ENCODE measurements around the gene EHF. TPM values are rescaled to one million over a fixed set of nuclear protein-coding genes. Genes with fewer than 3 reads are reported as not detected.

Gene EHF
- total RNA-seq, 1 donor from 2014 or later: not detected

DNA sequence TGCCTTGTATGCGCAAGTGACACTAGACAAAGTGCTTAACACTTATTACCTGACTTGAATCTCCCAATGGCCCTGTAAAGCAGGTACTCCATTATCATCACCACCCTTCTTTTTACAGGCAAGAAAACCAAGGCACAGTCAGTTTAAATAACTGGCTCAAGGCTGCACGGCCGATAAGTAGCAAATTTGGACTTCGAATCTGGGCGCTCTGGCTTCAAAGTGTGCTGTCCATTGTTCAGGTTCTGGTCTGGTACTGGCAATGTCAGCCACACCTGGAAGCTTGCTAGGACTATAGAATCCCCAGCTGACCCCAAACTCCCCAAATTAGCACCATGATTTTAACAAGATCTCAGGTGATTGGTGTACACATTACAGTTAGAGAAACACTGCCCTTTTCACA lies 19.3 kb upstream of the EHF start:
- no peak for DNase-seq (ENCODE audit: low read depth in 2 of 2)

DNA sequence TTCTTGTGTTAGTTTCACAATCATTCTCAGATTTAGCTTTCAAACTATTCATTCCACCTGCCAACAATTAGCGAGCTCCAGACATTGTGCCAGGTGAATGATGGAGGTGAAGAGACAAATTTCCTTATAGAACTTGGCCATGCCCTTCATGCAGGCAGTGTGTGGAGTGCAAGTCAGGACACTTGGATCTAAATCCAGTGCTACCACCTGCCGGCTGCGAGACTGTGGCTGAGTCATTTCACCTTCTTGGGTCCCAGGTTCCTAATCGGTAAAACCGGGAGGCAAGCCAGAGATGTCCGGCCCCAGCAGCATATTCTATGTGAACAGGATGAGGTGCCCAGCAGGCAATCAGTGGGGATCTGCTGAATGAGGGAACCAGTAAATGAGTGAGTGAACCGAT lies 18.6 kb upstream of the EHF start:
- no peak for DNase-seq (ENCODE audit: low read depth in 2 of 2)

DNA sequence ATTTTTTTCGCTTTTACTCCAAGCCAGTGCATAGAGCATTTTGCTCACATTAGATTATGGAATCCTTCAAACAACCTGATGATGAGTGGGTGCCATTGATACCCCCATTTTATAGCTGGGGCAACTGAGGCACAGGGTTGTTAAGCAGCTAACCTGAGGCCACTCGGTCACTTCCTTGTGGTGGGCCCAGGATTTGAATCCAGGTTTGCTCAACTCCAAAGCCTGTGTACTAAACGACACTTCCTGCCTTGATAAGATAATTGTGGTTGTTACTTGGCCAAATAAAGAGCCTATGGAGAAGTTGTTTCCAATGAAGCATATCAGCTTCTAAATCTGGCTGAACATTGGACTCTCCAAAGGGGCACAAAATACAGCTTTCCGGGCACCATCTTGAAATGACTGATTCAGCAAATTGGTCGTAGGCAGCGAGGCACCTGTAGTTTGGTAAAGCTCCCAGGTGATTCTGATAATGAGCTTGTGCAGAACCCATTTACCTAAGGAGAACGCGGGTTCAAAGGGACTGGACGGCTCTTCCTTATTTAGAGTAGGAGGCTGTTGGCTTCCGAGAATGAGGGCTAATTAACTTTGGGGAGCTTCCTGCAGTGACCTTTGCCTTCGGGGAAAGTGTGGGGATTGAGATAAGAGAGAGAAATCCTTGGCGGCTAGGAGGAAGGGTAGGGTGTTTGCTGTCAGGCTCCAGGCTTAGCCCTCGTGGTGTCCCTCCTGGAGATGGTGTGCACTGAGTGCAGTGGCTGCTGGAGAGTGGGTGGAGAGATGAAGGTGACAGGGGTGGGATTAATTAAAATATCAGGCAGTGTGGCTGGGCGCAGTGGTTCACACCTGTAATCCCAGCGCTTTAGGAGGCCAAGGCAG lies 17.5 kb upstream of the EHF start:
- no peak for DNase-seq (ENCODE audit: low read depth in 2 of 2)

DNA sequence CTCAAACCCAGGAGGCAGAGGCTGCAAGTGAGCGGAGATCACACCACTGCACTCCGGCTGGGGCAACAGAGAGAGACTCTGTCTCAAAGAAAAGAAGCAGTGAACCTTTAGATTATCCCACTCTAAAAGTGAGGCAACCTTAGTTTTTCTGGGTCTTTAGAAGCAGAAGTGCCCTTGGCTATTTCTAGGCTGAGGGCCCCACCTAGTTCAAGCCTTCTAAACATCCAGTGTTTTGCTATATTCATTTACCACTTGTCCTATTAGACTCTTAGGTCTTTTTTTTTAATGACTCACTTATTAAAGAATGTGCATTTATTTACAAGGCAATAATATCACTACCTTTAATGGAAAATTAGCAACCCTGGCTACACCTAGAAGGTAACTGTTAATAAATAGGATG lies 16.7 kb upstream of the EHF start:
- DNase-seq (ENCODE audit: low read depth in 2 of 2): no peak

DNA sequence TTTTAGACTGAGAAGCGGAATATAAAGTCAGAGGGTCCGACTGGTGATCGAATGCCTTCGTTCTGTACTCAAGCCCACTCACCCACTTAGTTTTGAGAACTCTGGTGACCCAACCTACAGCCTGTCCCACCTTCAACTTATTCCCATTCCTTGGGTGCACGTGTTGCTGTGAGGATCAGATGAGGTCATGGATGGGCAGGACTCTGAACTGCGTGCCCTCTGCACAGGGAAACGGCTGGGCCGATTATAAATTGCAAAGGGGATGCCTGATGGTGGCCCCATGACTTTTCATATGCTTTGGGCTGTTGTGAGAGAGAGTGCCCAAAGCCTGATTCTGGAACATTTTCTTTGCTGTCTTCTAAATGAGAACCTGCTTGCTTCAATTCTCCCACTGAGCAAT lies 16.0 kb upstream of the EHF start:
- DNase-seq (ENCODE audit: low read depth in 2 of 2): no peak

DNA sequence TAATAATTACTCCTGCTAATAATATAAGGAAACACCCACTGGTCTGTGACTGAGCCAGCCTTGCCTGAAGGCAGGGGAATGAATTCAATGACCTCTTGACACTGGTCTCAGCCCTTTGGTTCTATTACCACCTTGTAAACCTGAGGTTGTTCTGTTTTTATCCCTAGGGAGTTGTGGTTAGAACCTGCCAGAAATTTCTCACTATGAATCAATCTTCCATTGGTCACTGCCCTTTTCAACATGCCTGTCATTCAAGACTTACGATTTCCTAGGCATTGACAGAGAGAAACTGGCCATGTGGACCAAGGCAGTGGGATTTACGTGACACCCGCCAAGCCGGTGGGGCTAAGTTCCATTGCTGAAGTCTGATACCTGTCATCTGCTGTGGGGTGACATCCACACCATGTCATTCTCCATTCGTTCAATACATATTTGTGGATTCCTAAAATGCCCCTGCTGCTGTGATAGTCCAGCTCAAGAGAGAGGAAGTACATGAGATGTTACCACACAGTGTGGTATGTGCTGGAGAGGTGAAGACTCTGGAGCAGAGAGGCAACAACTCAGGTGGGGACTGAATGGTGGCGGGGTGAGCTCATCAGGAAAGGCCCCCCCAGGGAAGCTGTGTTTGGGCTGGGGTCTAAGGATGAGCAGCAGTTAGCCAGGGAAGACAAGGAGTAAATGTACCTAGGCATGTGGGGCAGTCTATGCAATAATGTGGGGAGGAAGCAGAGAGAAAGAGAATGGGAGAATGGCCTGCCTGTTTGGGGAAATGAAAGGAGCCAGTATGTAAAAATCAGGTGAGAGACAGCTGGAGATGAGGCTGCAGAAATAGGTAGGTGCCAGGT lies 15.2 kb upstream of the EHF start:
- DNase-seq (ENCODE audit: low read depth in 2 of 2): no peak

DNA sequence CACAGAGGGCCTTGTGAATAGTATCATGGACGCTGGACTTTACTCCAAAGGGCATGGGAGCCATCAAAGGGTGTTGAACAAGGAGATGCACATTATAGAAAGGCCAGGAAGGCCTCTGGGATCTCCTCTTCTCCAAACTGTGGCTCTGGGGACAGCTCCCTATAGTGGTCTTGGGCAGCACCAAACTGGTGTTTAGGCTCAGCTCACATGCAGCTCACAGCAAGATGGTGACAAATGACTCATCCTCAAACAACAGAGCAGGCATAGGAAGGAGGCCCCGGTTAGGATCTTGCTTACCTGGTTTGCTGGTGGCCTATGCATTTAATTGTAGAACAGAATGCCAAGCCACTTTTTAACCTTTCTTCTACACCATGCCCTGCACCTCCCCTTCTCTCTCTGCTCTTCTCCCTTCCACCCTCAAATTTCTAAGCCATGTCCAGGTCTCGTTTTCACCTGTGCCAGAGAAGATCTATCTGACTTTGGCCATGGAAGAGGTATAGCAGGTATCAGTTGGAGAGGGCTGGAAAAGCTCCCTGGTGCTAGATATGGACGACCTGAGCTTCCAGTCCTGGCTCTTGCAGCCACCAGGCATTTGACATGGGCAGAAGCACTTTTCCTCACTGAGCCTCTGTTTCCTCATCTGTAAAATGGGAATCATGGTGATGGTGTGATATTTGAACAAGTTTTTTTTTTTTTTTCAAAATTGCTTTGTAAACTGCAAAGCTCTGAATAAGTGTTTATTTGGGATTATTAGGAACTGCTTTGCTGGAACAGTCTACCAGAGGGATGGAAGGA lies 14.4 kb upstream of the EHF start:
- no peak for DNase-seq (ENCODE audit: low read depth in 2 of 2)

DNA sequence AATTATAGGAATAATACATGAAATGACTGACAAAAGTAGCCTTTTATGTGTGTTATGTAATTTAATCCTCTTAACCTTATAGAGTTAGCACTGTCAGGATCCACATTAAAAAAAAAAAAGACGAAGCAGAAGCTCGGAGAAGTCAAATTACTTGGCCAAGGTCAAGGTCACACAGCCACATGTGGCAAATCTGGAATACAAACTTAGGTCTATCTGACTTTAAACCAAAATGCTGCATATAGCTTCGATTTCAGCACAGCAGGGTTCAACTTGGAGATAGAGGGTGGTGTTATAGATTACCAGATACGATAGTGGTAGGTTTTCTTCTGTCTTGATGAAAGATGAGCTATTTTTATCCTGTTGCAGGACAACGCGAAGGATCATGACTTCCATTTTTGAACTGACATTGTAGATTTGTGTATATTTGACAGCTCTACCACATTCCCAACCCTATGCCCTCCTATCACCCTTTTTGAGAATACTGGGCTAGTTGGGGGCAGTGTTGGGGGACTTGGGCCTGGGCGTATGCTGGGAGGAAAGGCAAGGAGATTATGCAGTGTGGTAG lies 11.6 kb upstream of the EHF start:
- DNase-seq (ENCODE audit: low read depth in 2 of 2): no peak

DNA sequence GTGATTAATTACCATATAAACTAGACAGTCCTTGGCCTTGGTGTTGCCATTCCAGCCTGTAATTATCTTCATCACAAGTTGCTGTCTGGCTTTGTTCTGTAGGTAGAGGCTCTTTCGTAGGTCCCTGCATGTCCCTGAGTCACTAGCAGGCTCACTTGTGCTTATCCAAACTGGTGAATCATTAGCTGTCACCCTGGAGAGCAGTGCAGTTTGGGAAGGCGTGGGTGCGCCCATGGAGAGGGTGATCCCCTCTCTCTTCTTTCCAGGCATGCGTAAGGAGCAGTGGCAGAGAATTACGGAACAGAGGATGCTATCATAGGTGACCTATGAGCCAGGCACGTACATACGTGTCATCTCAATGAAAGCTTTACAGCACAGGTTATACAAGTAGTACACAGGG lies 11.0 kb upstream of the EHF start:
- DNase-seq (ENCODE audit: low read depth in 2 of 2): no peak

DNA sequence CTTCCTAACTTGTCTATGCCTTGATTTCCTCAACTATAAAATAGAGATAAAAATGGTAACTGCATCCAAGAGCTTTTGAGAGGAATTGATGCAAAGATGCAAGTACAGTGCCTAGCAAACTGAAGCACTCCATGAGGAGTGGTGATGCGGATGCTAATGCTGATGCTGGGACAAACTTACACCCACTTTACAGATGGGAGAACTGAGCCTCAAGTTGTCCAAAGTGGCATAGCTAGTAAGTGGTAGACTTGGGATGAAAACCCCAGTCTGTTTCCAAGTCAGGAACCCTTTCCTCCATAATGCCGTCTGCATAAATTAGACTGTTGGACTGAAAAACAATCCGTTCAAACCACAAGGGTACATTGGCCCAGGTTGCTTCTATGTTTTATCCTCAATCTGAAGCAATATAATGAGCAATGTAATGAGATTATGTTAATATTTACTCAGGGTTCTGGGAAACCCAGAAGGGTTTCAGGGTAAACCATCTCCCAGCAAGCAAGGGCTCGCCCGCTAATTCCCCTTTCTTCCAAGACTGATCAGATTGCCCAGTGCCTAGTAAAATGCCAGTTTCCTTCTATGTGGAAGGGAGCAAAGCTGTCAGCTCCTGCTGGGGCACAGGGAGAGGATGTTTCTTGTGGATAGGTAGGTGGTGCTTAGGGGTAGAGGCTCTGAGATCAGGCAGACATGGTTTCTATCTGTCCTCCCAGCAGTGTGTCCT lies 10.4 kb upstream of the EHF start:
- no peak for DNase-seq (ENCODE audit: low read depth in 2 of 2)

DNA sequence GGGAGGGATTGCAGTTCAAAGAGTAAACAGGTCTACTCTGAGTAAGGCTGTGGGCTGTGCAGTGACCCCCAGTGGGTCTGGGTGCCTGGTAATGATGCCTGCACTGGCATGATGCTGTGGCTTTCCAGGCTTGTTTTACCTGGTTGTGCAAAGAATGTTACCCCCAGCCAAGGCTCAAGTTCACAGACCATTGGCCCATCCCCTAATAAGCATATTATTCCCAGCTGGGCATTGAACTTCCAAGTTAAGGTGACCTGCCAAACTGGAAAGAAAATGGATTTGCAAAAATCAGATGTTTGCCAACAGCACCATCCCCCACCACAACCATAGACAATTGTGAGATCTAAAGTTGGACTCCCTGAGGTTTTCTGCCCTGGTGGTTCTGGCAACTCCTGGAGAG lies 7.9 kb upstream of the EHF start:
- no peak for DNase-seq (ENCODE audit: low read depth in 2 of 2)

DNA sequence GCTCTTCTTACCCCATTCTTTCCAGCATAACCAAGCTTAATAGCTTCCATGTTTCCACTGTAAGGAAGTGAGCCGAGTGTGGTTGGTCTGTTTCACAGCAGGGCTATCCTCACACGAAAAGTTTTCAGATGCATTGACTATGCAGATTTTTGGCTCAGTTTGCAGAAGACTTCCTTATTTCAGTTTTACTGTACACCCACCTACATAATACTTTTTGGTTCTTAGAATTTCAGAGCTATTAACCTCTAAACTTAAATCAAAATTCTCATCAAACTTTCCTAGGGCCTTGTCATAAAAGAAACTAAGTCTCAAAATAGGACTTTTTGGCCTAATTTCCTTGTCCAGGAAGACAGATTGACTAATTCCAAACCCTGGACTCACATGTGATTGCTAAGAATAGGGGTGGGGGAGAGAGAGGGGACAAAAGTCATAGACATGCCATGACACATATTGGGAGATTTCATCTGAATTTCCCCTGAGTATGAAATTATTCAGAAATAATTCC lies 7.3 kb upstream of the EHF start:
- no peak for DNase-seq (ENCODE audit: low read depth in 2 of 2)

DNA sequence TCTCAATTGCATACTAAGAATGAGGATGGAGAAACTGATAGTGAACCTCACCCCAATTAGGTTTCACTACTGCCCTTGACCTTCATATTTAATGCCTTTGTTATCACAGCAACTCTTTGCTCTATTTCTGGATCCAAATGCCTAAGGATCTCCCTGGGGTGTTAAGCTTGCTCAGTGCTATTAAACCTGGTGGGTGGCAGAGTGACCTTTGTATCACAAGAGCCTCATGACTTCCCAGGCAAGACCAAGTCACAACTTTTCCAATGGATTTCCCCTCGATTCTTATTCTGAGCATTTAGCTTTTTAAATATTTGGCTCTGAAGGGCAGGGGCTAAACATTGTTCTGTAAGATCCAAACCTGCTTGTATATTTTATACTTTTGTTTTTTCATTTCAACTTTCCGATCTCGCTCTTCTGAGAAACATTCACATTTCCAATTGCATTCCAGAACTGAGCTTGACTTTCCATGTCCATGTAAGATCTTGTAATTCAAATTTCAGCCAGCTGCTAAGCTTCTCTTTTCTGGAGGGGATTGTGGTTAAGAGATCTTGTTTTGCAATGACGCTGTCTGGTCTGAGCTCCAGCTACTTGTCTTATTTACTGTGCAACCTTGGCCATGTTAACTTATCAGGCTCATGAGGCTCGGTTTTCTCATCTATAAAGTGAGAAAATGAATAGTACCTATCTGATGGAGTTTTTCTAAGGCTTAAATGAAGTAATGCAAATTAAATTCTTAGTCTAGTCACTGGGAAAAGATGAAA lies 6.4 kb upstream of the EHF start:
- DNase-seq (ENCODE audit: low read depth in 2 of 2): no peak

DNA sequence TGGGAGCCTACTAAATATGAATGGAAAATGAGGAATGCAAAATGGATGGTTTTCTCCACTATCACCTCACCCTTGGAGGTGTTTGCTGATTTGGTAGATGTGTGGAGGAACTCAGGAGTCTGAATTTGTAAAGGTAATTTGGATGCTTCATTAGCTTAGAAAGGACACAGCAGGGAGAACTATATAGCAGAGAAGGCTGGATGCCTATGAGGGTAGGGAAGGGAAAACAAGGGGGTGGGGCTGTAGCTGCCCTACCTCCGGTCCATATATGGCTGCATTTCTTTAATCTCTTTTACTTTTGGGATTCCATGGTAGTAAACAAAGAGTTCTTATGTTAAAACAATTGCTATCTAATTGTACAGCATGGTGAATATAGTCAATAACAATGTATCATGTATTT lies 4.8 kb upstream of the EHF start:
- DNase-seq (ENCODE audit: low read depth in 2 of 2): no peak

DNA sequence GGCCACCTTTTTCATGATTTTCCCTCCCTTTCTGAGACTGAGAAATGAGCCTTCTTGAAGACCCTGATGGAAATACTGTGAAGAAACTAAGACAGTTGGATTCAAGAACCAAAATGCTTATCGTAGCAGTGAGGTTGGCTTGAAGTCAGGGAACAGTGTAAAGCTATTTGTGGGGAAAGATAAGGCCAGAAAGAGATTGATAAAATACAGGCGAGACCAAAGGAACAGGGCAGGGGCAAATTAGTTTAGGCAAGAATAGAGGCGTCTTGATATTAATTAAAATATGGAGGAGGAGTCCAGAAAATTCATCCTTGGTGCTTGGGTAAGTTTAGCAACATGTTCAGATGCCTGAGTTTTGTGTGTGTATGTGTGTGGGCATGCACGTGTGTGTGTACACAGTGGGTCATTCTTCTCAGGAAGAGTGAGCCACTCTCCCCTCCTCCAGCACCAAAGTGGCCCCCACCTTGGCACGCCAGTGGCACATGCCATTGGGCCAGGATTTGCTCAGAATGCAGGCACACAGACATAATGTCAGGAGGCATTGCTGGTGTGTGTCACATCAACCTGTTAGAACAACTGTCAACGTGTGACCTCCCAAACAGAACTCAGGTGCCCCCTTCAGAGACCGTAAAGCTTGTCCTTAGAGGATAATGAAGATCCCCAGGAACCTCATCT lies 3.9 kb upstream of the EHF start:
- no peak for DNase-seq (ENCODE audit: low read depth in 2 of 2)

DNA sequence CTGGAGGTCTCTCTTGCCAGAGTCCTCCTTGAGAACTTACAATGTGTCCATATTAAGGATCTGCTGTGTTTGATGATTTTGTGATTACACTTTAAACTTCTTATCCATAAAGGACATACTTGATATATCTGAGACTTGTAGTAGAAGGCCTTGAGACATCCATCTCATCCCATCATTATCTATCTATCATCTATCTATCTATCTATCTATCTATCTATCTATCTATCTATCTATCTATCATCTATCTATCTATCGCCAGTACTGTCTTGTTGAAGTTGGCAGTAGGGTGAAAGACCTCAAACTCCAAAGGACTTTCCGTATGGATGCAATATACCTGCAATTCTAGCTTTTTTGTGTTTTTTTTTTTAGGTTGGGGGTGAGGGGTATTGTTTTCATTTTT lies 2.5 kb upstream of the EHF start:
- no peak for DNase-seq (ENCODE audit: low read depth in 2 of 2)

DNA sequence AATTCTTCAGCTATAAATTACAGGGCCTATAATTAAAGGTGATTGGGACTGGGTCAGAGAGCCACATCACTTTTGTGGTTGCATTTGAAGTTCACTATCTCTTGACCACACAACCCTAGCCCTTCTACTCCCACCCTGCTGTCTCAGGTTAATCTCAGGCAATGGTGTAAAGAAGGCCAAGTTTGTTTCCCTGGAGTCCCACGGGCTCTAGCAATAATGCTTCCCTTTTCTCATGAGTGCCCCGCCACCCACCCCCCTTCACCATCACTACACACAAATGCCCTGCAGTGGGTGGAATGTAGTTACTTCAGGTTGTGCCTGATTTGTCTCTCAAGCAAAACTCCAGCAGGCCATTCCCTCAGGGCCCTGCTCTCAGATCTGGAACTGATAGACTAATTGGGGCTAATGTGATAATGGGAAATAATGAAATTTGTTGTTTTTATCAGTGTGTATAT lies 1.8 kb upstream of the EHF start:
- DNase-seq (ENCODE audit: low read depth in 2 of 2): no peak

DNA sequence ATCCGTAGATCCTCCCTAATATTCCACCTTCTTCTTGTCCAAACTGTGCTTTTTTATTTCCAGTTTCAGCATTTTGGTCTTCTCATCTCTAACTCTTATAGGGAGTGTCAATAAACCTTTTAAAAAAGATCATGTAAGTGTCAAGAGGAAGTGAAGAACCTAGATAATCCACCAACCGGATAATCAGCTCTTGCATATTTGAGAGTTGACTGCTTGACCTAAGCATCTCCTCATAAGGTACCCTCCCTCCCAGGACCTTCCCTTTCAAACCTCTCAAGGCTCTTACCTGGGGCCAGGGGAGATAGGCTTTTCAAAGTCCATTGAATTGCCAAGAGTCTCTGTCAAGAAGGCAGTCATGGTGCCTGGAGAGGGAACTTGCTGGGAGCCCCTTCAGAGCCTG lies 691 bp upstream of the EHF start:
- no peak for DNase-seq (ENCODE audit: low read depth in 2 of 2)

DNA sequence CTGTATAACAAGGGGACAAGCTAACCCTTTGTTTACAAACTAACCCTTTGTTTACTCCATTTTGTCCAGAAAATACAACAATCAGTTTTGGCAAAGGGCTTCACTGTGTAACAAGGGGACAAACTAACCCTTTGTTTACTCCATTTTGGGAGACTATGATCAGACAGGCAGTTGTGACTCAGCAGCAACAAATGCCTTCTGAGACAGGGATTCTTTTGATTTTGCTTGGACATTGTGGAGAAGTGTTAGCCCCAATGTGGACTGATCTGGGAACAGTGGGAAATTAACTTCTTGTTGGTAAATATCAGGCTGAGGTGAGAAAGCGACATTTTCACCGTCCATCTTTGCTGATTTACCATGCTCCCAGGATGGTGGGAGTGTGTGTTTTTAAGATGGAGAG lies 983 bp downstream of the EHF start:
- DNase-seq (ENCODE audit: low read depth in 2 of 2): no peak

All from lung microvascular endothelial cell (primary cell).